T-helper 1 cell treated with Interleukin-12 subunit alpha and Interleukin-12 subunit beta and Interleukin-4 antibody, amounts not matched to agents 30 μg/mL and 1 μg/mL, for 36 hours (primary cell): ENCODE measurements around the gene ACOT12.
"Not testable (repeated sequence)": the region's sequence is repeated elsewhere in the genome, so short reads cannot be mapped to it uniquely, and the experiment has no call there.

Experiments used
- H3K27ac Mint-ChIP-seq: one replicate; pipeline ENCODE4 v1.8.0; 2021; ENCODE audit warnings: mild to moderate bottlenecking, mixed read lengths
- H3K27me3 Mint-ChIP-seq: one replicate; pipeline ENCODE4 v1.8.0; 2021; ENCODE audit warnings: low read depth, mixed read lengths
- H3K36me3 Mint-ChIP-seq: one replicate; pipeline ENCODE4 v1.8.0; 2021; ENCODE audit warnings: low read depth, mixed read lengths
- H3K4me1 Mint-ChIP-seq: one replicate; pipeline ENCODE4 v1.8.0; 2021; ENCODE audit warnings: low read depth, mixed read lengths
- H3K4me3 Mint-ChIP-seq: one replicate; pipeline ENCODE4 v1.8.0; 2021; ENCODE audit warnings: mild to moderate bottlenecking, moderate library complexity, mixed read lengths
- H3K9me3 Mint-ChIP-seq: one replicate; pipeline ENCODE4 v1.8.0; 2021; ENCODE audit warnings: mixed read lengths

The ACOT12 gene

GRCh38 chr5:81370912-81371311 lies 23.0 kb downstream of the ACOT12 start:
- Mint-ChIP-seq H3K27me3 (peaks cover 17% of the 10 kb centered on the region), H3K4me3 (no peak overlapping the region), H3K27ac (no peak overlapping the region), H3K4me1 (peaks cover 2% of the 10 kb centered on the region), H3K36me3 (no peaks in the 10 kb centered on the region), H3K9me3 (no peaks in the 10 kb centered on the region)

DNA sequence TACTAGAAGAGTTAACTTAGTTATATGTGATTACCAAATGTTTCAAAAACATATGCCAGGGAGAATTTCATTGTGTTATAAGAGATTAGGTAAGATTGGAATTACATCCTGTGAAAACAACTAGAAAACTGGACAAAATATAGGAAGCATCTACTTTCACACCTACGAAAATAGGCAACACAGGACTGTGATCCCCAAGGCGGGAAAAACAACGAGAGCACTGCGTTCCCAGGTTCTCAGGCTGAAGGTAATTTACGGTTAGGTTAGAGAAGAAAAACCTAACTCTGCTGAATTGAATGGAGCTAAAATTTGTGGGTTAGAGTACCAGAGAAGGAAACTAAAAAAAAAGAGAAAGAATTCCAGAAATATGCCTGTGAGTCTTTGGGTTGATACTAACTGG lies 28.4 kb downstream of the ACOT12 start:
- peaks cover 4% of the 10 kb centered on the region for H3K27me3 Mint-ChIP-seq
- no peak overlapping the region for H3K4me3 Mint-ChIP-seq
- no peaks in the 10 kb centered on the region for H3K36me3 Mint-ChIP-seq
- no peak overlapping the region for H3K27ac Mint-ChIP-seq
- H3K9me3 Mint-ChIP-seq = no peaks in the 10 kb centered on the region
- peaks cover 2% of the 10 kb centered on the region for H3K4me1 Mint-ChIP-seq

DNA sequence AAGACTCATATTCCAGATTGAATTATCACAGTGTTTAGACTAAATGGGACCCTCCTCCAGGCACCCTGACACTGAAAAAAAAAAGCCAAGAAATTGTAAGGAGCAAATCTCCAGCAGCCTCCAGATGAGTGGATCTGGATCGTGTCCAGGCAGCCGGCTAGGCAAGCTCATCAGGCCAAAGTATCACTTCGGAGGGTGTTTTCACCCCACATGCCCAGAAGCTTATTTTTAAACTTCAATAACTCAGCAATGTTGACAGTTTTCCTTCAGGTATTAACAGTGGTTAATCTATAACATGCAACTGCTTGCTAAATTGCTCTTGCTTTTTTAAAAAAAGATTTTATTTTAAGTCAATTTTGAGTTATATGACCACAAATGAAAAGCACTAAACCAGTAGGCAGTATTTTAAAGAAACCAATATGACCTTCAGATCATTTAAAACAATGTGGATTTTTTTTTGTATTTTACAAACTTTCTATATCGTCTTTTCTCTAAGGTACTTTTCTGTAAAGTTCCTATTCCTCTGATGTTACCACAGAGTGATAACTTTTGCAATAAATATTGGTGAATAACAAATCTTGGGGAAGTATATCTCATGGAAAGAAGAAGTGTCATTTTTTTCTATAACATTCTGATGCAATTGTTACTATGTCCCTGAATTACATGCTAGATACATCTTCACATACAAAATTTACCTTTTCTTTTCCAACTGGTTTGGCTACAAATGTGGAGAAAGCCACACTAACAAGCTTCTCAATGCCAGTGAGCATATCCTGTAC lies 30.7 kb downstream of the ACOT12 start:
- Mint-ChIP-seq H3K4me3 (no peak overlapping the region), H3K27ac (no peak overlapping the region), H3K27me3 (peaks cover 4% of the 10 kb centered on the region), H3K4me1 (no peaks in the 10 kb centered on the region), H3K36me3 (no peaks in the 10 kb centered on the region), H3K9me3 (no peaks in the 10 kb centered on the region)

GRCh38 chr5:81361600-81361999 lies 32.3 kb downstream of the ACOT12 start:
- Mint-ChIP-seq H3K27ac (no peak overlapping the region), H3K9me3 (no peaks in the 10 kb centered on the region), H3K36me3 (no peaks in the 10 kb centered on the region), H3K27me3 (peaks cover 4% of the 10 kb centered on the region), H3K4me3 (no peak overlapping the region), H3K4me1 (no peaks in the 10 kb centered on the region)

- H3K36me3 Mint-ChIP-seq = no peaks in the 10 kb centered on the region
- H3K27ac Mint-ChIP-seq = no peak overlapping the region
- no peak overlapping the region for H3K4me3 Mint-ChIP-seq
- peaks cover 4% of the 10 kb centered on the region for H3K27me3 Mint-ChIP-seq
- H3K9me3 Mint-ChIP-seq = no peaks in the 10 kb centered on the region
- no peaks in the 10 kb centered on the region for H3K4me1 Mint-ChIP-seq
These were observed 33.3 kb downstream of the ACOT12 start for GRCh38 chr5:81360640-81361039.

DNA sequence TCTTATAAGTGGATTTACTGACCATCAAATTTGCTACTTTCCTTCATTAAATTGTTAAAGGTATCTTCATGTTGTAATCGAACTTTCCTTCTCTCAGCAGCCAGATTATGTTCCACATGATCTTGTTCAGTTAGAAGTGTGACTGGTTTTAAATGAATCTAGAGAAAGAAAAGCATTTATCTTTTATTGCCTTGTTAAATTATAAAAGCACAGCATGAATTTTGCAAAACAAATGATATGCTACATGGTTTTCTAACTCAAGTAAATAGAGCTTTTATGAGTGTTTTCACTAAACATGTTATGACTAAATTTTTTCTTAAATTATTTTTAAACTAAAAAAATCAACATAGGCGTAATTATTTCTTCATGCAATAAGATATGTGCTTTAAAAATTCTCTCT lies 34.1 kb downstream of the ACOT12 start:
- Mint-ChIP-seq H3K27ac (no peak overlapping the region), H3K4me1 (no peaks in the 10 kb centered on the region), H3K4me3 (no peak overlapping the region), H3K36me3 (no peaks in the 10 kb centered on the region), H3K9me3 (no peaks in the 10 kb centered on the region), H3K27me3 (no peaks in the 10 kb centered on the region)

DNA sequence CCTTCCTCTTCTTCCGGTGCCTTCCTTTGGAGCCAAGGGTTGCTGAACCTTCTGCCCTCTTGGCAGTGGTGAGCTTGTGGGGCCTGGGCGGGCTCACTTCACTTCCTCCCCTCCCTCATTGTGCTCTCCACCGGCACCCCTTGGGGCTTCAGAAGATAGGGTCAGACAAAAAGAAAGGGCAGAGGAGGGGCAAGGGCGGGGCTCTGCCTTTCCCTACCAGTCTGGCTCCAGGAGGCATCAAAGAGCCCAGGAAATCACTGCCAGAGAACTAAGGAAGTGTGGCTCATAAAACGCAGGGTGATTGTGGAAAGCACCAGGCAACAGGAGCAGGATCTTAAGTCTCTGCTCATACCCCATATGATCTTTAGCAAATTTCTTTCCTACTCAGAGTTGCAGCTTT lies 34.8 kb downstream of the ACOT12 start:
- Mint-ChIP-seq H3K27ac (no peak overlapping the region), H3K9me3 (no peaks in the 10 kb centered on the region), H3K36me3 (no peaks in the 10 kb centered on the region), H3K4me3 (no peak overlapping the region), H3K27me3 (no peaks in the 10 kb centered on the region), H3K4me1 (no peaks in the 10 kb centered on the region)

GRCh38 chr5:81355291-81356251 lies 38.4 kb downstream of the ACOT12 start:
- no peaks in the 10 kb centered on the region for H3K9me3 Mint-ChIP-seq
- no peak overlapping the region for H3K4me3 Mint-ChIP-seq
- no peaks in the 10 kb centered on the region for H3K36me3 Mint-ChIP-seq
- H3K27ac Mint-ChIP-seq = no peak overlapping the region
- H3K4me1 Mint-ChIP-seq = no peaks in the 10 kb centered on the region
- peaks cover 3% of the 10 kb centered on the region for H3K27me3 Mint-ChIP-seq

- Mint-ChIP-seq H3K27ac (no peak overlapping the region), H3K36me3 (no peaks in the 10 kb centered on the region), H3K9me3 (no peaks in the 10 kb centered on the region), H3K27me3 (peaks cover 3% of the 10 kb centered on the region), H3K4me1 (no peaks in the 10 kb centered on the region), H3K4me3 (no peak overlapping the region)
These were observed 39.8 kb downstream of the ACOT12 start for GRCh38 chr5:81354093-81354492.

DNA sequence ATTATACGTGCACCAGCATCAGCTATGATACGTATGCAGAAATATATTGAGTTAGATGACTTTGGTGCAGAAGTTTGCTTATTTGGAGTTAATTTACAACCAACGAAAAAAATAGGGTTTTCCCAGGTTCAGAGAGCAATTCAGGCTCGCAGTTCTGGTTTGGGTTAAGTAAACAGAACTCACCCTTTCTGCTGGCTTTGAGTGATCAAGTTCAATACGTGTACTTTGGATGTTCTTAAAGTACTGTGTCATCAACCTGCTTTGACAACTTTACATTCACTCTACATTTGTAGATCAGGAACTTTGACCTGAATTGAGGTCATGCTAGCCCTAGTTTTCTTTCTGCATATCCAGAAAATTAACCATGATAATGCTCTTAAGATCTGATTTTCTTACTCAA lies 40.7 kb downstream of the ACOT12 start:
- H3K36me3 Mint-ChIP-seq = no peaks in the 10 kb centered on the region
- no peaks in the 10 kb centered on the region for H3K4me1 Mint-ChIP-seq
- H3K27me3 Mint-ChIP-seq = peaks cover 3% of the 10 kb centered on the region
- no peaks in the 10 kb centered on the region for H3K9me3 Mint-ChIP-seq
- no peak overlapping the region for H3K27ac Mint-ChIP-seq
- no peak overlapping the region for H3K4me3 Mint-ChIP-seq

GRCh38 chr5:81350507-81350906 lies 43.4 kb downstream of the ACOT12 start:
- no peak overlapping the region for H3K27ac Mint-ChIP-seq

GRCh38 chr5:81349161-81349560 lies 44.8 kb downstream of the ACOT12 start:
- Mint-ChIP-seq H3K9me3 (no peaks in the 10 kb centered on the region), H3K27me3 (peaks cover 7% of the 10 kb centered on the region), H3K36me3 (no peaks in the 10 kb centered on the region), H3K27ac (no peak overlapping the region), H3K4me3 (no peak overlapping the region), H3K4me1 (no peaks in the 10 kb centered on the region)

More at GRCh38 chr5:81350507-81350906, 43.4 kb downstream of the ACOT12 start:
- Mint-ChIP-seq H3K4me1 (no peaks in the 10 kb centered on the region), H3K9me3 (no peaks in the 10 kb centered on the region), H3K4me3 (no peak overlapping the region), H3K36me3 (no peaks in the 10 kb centered on the region), H3K27me3 (peaks cover 7% of the 10 kb centered on the region)

- Mint-ChIP-seq H3K9me3 (no peaks in the 10 kb centered on the region), H3K27ac (no peak overlapping the region), H3K4me1 (no peaks in the 10 kb centered on the region), H3K27me3 (peaks cover 4% of the 10 kb centered on the region), H3K4me3 (no peak overlapping the region), H3K36me3 (no peaks in the 10 kb centered on the region)
These were observed 48.4 kb downstream of the ACOT12 start for GRCh38 chr5:81345411-81346003.

GRCh38 chr5:81344736-81345135 lies 49.2 kb downstream of the ACOT12 start:
- H3K27ac Mint-ChIP-seq = no peak overlapping the region
- peaks cover 4% of the 10 kb centered on the region for H3K27me3 Mint-ChIP-seq
- no peaks in the 10 kb centered on the region for H3K4me1 Mint-ChIP-seq
- no peaks in the 10 kb centered on the region for H3K9me3 Mint-ChIP-seq
- no peaks in the 10 kb centered on the region for H3K36me3 Mint-ChIP-seq
- no peak overlapping the region for H3K4me3 Mint-ChIP-seq

DNA sequence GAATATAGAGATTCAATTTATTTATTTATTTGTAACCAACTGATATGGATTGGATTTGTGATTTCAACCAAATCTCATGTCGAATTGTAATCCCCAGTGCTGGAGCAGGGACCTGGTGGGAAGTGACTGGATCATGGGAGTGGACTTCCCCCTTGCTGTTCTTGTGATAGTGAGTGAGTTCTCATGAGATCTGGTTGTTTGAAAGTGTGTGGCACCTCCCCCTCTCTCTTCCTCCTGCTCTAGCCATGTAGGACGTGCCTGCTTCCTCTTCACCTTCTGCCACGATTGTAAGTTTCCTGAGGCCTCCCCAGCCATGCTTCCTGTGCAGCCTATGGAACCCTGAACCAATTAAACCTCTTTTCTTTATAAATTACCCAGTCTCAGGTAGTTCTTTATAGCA lies 55.7 kb downstream of the ACOT12 start:
- H3K4me3 Mint-ChIP-seq, H3K27me3 Mint-ChIP-seq, H3K27ac Mint-ChIP-seq, H3K4me1 Mint-ChIP-seq, H3K36me3 Mint-ChIP-seq, H3K9me3 Mint-ChIP-seq: not testable (repeated sequence)
